BE2C (cell line): ENCODE results near the gene AFF4. TPM values are rescaled to one million over a fixed set of nuclear protein-coding genes. Genes with fewer than 3 reads are reported as not detected.
"Not testable (repeated sequence)": the region's sequence is repeated elsewhere in the genome, so short reads cannot be mapped to it uniquely, and the experiment has no call there.

Source experiments
- DNase-seq: peaks from one replicate; pipeline ENCODE4 v3.0.0-alpha.2; 2020
- H3K27me3 ChIP-seq: fragments of 250-450 bp; sonication (Bioruptor Pico); 2 replicates; pipeline ENCODE4 v1.5.1; 2020; ENCODE audit warnings: mild to moderate bottlenecking
- H3K36me3 ChIP-seq: fragments of 250-450 bp; sonication (Bioruptor Pico); 2 replicates; pipeline ENCODE4 v1.5.1; 2020; ENCODE audit warnings: mild to moderate bottlenecking
- H3K4me1 ChIP-seq: fragments of 250-450 bp; sonication (Bioruptor Pico); 2 replicates; pipeline ENCODE4 v1.5.1; 2020
- H3K4me3 ChIP-seq: 2 replicates; pipeline ENCODE4 v1.5.1; 2011; ENCODE audit warnings: low read depth, low read length
- H3K9me3 ChIP-seq: fragments of 250-450 bp; sonication (Bioruptor Pico); 2 replicates; pipeline ENCODE4 v1.5.1; 2020
- polyA plus RNA-seq: library from polyadenylated mRNA; unstranded; fragments of >200 nt; gene quantifications from one replicate; pipeline ENCODE4 v1.2.1, GENCODE V29; 2012; ENCODE audit warnings: low read depth, missing spikeins; ENCODE audit not compliant: insufficient read length, insufficient read depth
- TF ChIP-seq, protein P1 (sequence below): IDR thresholded peaks from 2 replicates; pipeline ENCODE4 v1.5.1; 2012; ENCODE audit warnings: mild to moderate bottlenecking, low read depth, low read length

The AFF4 gene, protein sequence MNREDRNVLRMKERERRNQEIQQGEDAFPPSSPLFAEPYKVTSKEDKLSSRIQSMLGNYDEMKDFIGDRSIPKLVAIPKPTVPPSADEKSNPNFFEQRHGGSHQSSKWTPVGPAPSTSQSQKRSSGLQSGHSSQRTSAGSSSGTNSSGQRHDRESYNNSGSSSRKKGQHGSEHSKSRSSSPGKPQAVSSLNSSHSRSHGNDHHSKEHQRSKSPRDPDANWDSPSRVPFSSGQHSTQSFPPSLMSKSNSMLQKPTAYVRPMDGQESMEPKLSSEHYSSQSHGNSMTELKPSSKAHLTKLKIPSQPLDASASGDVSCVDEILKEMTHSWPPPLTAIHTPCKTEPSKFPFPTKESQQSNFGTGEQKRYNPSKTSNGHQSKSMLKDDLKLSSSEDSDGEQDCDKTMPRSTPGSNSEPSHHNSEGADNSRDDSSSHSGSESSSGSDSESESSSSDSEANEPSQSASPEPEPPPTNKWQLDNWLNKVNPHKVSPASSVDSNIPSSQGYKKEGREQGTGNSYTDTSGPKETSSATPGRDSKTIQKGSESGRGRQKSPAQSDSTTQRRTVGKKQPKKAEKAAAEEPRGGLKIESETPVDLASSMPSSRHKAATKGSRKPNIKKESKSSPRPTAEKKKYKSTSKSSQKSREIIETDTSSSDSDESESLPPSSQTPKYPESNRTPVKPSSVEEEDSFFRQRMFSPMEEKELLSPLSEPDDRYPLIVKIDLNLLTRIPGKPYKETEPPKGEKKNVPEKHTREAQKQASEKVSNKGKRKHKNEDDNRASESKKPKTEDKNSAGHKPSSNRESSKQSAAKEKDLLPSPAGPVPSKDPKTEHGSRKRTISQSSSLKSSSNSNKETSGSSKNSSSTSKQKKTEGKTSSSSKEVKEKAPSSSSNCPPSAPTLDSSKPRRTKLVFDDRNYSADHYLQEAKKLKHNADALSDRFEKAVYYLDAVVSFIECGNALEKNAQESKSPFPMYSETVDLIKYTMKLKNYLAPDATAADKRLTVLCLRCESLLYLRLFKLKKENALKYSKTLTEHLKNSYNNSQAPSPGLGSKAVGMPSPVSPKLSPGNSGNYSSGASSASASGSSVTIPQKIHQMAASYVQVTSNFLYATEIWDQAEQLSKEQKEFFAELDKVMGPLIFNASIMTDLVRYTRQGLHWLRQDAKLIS
- polyA plus RNA-seq, result 29.3 TPM

DNA sequence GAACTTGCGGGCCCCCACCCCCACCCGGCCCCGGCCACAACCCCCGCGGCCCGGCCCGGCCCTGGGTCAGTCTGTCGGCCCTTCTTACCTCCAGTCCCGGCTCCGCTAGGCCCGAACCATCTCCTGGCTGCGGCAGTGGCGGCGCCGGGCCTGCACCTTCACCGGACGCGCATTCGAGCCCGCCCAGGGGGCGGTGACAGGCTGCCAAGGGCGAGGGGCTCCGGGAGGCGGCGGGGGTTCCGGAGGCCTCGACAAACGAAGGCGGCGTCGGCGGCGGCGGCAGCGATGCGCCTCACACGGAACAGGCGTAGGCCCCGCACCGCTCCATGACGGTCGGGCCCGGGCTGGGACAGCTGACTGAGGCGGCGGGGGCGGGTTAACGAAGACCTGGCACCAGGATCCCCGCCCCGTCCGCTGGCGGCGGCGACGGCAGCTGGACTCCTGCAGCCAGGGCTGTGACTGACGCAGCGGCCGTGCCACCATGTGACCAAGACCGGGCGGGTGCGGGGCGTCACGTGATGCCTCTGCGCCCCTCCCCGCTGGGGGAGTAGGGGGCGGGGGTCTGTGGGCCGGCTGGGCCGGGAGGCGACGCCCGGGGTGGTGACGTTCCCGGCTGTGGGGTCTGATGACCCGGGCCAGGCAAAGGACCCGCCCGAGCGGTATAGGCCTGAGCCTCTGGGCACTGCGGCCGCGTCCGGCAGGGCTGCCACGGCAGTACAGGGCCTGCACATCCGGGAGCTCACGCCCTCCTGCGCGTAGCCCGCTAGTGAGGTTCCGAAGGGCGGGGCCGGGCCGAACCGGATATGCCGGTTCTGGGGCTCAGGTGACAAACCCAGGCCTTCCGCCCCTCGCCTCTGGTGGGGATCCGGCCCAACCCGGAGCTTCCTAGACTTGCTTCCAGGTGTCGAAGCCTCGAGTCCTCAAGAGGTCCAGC, at the start of gene AFF4:
TSS of gene AFF4 (minus strand) at position 464 of the 934 bp plus-strand sequence. CDS start 26,445 bp downstream, outside the sequence.
- peak within 1 kb of the TSS; percentile 87 for H3K4me3 ChIP-seq
- H3K36me3 ChIP-seq, result peaks cover 5% of the 10 kb centered on the region
- peak; percentile 99 for DNase-seq
- H3K27me3 ChIP-seq, result no peaks in the 10 kb centered on the region
- TF ChIP-seq, protein P1, sequence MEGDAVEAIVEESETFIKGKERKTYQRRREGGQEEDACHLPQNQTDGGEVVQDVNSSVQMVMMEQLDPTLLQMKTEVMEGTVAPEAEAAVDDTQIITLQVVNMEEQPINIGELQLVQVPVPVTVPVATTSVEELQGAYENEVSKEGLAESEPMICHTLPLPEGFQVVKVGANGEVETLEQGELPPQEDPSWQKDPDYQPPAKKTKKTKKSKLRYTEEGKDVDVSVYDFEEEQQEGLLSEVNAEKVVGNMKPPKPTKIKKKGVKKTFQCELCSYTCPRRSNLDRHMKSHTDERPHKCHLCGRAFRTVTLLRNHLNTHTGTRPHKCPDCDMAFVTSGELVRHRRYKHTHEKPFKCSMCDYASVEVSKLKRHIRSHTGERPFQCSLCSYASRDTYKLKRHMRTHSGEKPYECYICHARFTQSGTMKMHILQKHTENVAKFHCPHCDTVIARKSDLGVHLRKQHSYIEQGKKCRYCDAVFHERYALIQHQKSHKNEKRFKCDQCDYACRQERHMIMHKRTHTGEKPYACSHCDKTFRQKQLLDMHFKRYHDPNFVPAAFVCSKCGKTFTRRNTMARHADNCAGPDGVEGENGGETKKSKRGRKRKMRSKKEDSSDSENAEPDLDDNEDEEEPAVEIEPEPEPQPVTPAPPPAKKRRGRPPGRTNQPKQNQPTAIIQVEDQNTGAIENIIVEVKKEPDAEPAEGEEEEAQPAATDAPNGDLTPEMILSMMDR, result no peak
- no peaks in the 10 kb centered on the region for H3K4me1 ChIP-seq
- H3K9me3 ChIP-seq, result no peaks in the 10 kb centered on the region

DNA sequence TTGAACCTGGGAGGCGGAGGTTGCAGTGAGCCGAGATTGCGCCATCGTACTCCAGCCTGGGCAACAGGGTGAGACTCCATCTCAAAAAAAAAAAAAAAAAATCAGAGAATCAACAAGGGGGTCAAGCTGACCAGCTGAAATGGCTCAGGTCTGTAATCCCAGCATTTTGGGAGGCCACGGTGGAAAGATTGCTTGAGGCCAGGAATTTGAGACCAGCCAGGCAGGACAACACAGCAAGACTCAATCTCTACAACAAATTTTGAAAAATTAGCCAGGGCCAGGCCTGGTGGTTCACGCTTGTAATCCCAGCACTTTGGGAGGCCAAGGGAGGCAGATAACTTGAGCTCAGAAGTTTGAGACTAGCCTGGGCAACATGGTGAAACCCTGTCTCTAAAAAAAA, 45.0 kb upstream of the AFF4 start:
- DNase-seq, H3K27me3 ChIP-seq, H3K4me3 ChIP-seq, H3K4me1 ChIP-seq, H3K9me3 ChIP-seq: not testable (repeated sequence)
- H3K36me3 ChIP-seq, result peaks cover 14% of the 10 kb centered on the region

DNA sequence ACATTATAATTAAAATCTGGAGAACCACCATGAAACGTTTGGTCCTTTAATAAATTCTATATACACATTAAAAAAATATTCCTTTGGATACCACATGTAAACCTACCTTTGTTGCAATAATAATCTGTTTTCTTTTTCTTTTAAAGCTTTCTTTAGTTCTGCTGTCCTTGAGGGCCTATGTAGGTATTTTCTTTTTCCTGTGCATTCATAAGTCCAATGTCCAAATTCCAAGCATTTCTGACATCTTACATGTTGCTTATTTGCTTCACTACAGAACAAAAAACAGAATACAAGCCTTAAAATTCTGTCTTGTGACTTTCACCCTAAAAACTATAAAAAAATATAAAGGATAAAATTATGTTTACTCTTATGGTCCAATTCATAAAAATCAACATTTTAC, 43.2 kb upstream of the AFF4 start:
- H3K9me3 ChIP-seq, result no peaks in the 10 kb centered on the region
- H3K4me1 ChIP-seq, result no peaks in the 10 kb centered on the region
- TF ChIP-seq, protein P1, result no peak
- peaks cover 23% of the 10 kb centered on the region for H3K36me3 ChIP-seq
- no peak overlapping the region for H3K4me3 ChIP-seq
- no peaks in the 10 kb centered on the region for H3K27me3 ChIP-seq
- DNase-seq, result no peak

DNA sequence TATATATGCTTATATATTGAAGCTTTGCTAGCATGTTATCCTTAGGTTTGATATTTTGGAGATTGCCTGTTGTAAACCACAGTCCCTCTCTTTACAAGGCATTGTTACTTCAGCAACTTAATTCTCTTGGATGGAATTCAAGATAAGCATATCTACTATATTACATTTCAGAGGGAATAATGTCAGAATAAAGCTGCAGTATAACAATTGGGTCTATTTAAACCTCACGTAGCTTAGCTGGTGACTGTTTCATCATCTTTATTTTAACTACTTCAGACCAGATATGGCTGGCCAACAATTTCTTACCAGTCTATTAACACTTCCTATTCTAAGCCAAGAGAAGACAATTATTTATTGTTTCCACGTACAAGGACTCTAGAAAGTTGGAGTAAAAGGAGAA, 35.8 kb upstream of the AFF4 start:
- peaks cover 19% of the 10 kb centered on the region for H3K36me3 ChIP-seq
- DNase-seq, result no peak
- no peaks in the 10 kb centered on the region for H3K4me1 ChIP-seq
- H3K27me3 ChIP-seq, result no peaks in the 10 kb centered on the region
- no peak overlapping the region for H3K4me3 ChIP-seq
- H3K9me3 ChIP-seq, result no peaks in the 10 kb centered on the region
- TF ChIP-seq, protein P1, result no peak

DNA sequence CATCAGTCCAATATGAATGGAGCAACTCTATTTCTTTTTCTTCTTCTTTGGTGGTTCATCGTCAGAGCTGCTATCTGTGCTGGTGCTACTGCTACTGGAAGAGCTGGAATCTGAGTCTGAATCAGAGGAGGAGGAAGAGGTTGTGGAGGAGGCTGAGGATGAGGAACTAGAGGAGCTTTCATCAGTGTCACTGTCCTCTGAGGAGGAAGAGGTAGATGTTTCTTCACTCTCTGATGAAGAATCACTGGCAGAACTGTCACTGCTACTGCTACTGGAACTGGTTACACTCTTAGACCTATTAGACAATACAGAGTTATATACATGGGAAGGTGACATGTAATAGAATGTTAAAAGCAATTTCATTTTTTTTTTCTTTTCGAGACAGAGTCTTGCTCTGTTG, 35.1 kb upstream of the AFF4 start:
- DNase-seq, result no peak

More for the DNA sequence above, 35.1 kb upstream of the AFF4 start:
- H3K36me3 ChIP-seq, result peaks cover 16% of the 10 kb centered on the region
- no peak overlapping the region for H3K4me3 ChIP-seq
- no peaks in the 10 kb centered on the region for H3K27me3 ChIP-seq
- TF ChIP-seq, protein P1, result no peak
- H3K9me3 ChIP-seq, result no peaks in the 10 kb centered on the region
- H3K4me1 ChIP-seq, result no peaks in the 10 kb centered on the region
